ENCODE results near the gene UHRF1.
"Not testable (repeated sequence)": the region's sequence is repeated elsewhere in the genome, so short reads cannot be mapped to it uniquely, and the experiment has no call there.

Gene UHRF1

GRCh38 chr19:4897146-4897545, 12.2 kb upstream of the UHRF1 start:
- no peaks in the 10 kb centered on the region for H3K79me2 ChIP-seq (ENCODE audit: low read length)
- H3K9ac ChIP-seq (ENCODE audit: low read length): no peak overlapping the region
- no peak overlapping the region for H3K27ac ChIP-seq (ENCODE audit: low read length)
- no peaks in the 10 kb centered on the region for H3K9me3 ChIP-seq (ENCODE audit: insufficient read depth, low read length)
- TF ChIP-seq EZH2phosphoT487 (IDR thresholded peaks at IDR 0.05; ENCODE audit: low read depth): no peak
- TF ChIP-seq CTCF (IDR thresholded peaks at IDR 0.05; ENCODE audit: low read depth, low read length): no peak
- H3K4me2 ChIP-seq (ENCODE audit: low read length): no peak overlapping the region
- H3K4me1 ChIP-seq (ENCODE audit: low read length): peaks cover 3% of the 10 kb centered on the region; the same call in 1 of the 2 replicates
- H2AFZ ChIP-seq (ENCODE audit: low read depth, low read length): no peak overlapping the region
- H3K27me3 ChIP-seq (ENCODE audit: low read depth, low read length): no peaks in the 10 kb centered on the region
- no peaks in the 10 kb centered on the region for H3K36me3 ChIP-seq (replicated peaks; ENCODE audit: low read depth, low read length)
- H4K20me1 ChIP-seq (ENCODE audit: insufficient read depth, low read length): no peaks in the 10 kb centered on the region
- no peak overlapping the region for H3K4me3 ChIP-seq (ENCODE audit: low read length)

GRCh38 chr19:4900879-4901278, 8.4 kb upstream of the UHRF1 start:
- H3K27me3 ChIP-seq (ENCODE audit: low read depth, low read length); H3K4me3 ChIP-seq (ENCODE audit: low read length); H3K27ac ChIP-seq (ENCODE audit: low read length); H3K9me3 ChIP-seq (ENCODE audit: insufficient read depth, low read length); H3K4me2 ChIP-seq (ENCODE audit: low read length); H3K4me1 ChIP-seq (ENCODE audit: low read length); H3K9ac ChIP-seq (ENCODE audit: low read length); H3K36me3 ChIP-seq (replicated peaks; ENCODE audit: low read depth, low read length); H2AFZ ChIP-seq (ENCODE audit: low read depth, low read length); H3K79me2 ChIP-seq (ENCODE audit: low read length); H4K20me1 ChIP-seq (ENCODE audit: insufficient read depth, low read length): not testable (repeated sequence)

GRCh38 chr19:4902796-4903195, 6.5 kb upstream of the UHRF1 start, which contains the start of gene ARRDC5:
TSS of gene ARRDC5 (minus strand) at chr19:4902896. CDS start at chr19:4902825, 71 bp downstream.
- no peak for TF ChIP-seq CTCF (IDR thresholded peaks at IDR 0.05; ENCODE audit: low read depth, low read length)
- no peak for TF ChIP-seq EZH2phosphoT487 (IDR thresholded peaks at IDR 0.05; ENCODE audit: low read depth)
- peaks cover 3% of the 10 kb centered on the region; the same call in 1 of the 2 replicates for H3K4me1 ChIP-seq (ENCODE audit: low read length)
- H2AFZ ChIP-seq (ENCODE audit: low read depth, low read length): no peak within 1 kb of the TSS

GRCh38 chr19:4904481-4904880, 4.8 kb upstream of the UHRF1 start:
- Histone ChIP-seq H3K27me3 (ENCODE audit: low read depth, low read length) (0 out of 2 replicates have a peak, but pooled peaks cover 11% of the 10 kb centered on the region), H3K27ac (ENCODE audit: low read length) (no peak overlapping the region), H3K4me1 (ENCODE audit: low read length) (peaks cover 9% of the 10 kb centered on the region), H3K36me3 (replicated peaks; ENCODE audit: low read depth, low read length) (no peaks in the 10 kb centered on the region), H3K9me3 (ENCODE audit: insufficient read depth, low read length) (no peaks in the 10 kb centered on the region), H3K9ac (ENCODE audit: low read length) (no peak overlapping the region), H2AFZ (ENCODE audit: low read depth, low read length) (no peak overlapping the region), H4K20me1 (ENCODE audit: insufficient read depth, low read length) (no peaks in the 10 kb centered on the region), H3K79me2 (ENCODE audit: low read length) (no peaks in the 10 kb centered on the region), H3K4me3 (ENCODE audit: low read length) (no peak overlapping the region), H3K4me2 (ENCODE audit: low read length) (no peak overlapping the region)
- TF ChIP-seq CTCF (IDR thresholded peaks at IDR 0.05; ENCODE audit: low read depth, low read length) (no peak), EZH2phosphoT487 (IDR thresholded peaks at IDR 0.05; ENCODE audit: low read depth) (no peak)

More at GRCh38 chr19:4902796-4903195, 6.5 kb upstream of the UHRF1 start, which contains the start of gene ARRDC5:
- H3K27me3 ChIP-seq (ENCODE audit: low read depth, low read length): 0 out of 2 replicates have a peak, but pooled peaks cover 5% of the 10 kb centered on the region
- H3K36me3 ChIP-seq (replicated peaks; ENCODE audit: low read depth, low read length): no peaks in the 10 kb centered on the region
- no peak within 1 kb of the TSS for H3K4me3 ChIP-seq (ENCODE audit: low read length)
- H3K9me3 ChIP-seq (ENCODE audit: insufficient read depth, low read length): no peaks in the 10 kb centered on the region
- no peak within 1 kb of the TSS for H3K9ac ChIP-seq (ENCODE audit: low read length)
- no peaks in the 10 kb centered on the region for H4K20me1 ChIP-seq (ENCODE audit: insufficient read depth, low read length)
- H3K27ac ChIP-seq (ENCODE audit: low read length): no peak within 1 kb of the TSS
- H3K79me2 ChIP-seq (ENCODE audit: low read length): no peaks in the 10 kb centered on the region
- no peak within 1 kb of the TSS for H3K4me2 ChIP-seq (ENCODE audit: low read length)
